Neural cell (in vitro differentiated cells): ENCODE measurements around the gene MFAP2. TPM values are rescaled to one million over a fixed set of nuclear protein-coding genes. Genes with fewer than 3 reads are reported as not detected.

Experiments
- H2AFZ ChIP-seq: fragments of 200-600, 300-800 bp; sonication (generic), shearing (Covaris generic); 2 replicates; pipeline ENCODE4 v1.6.0; 2014; ENCODE audit warnings: low read depth, mild to moderate bottlenecking, antibody characterized with exemption, low read length, moderate library complexity
- H3F3A ChIP-seq: fragments of 200-600 bp; shearing (Covaris generic); 2 replicates; pipeline ENCODE4 v1.6.1; 2016; ENCODE audit warnings: mild to moderate bottlenecking, moderate library complexity, mixed read lengths, antibody characterized with exemption, low read length; ENCODE audit not compliant: insufficient read depth, poor library complexity, severe bottlenecking
- H3K27ac ChIP-seq: fragments of 200-600, 300-800 bp; sonication (generic), shearing (Covaris generic); 2 replicates; pipeline ENCODE4 v1.5.1; 2014; ENCODE audit warnings: mild to moderate bottlenecking, low read length, moderate library complexity
- H3K27me3 ChIP-seq: fragments of 300-800, 200-600 bp; sonication (generic), shearing (Covaris generic); 2 replicates; pipeline ENCODE4 v1.6.0; 2014; ENCODE audit warnings: mild to moderate bottlenecking, low read depth, low read length, moderate library complexity; ENCODE audit not compliant: insufficient read depth
- H3K36me3 ChIP-seq: fragments of 300-800, 200-600 bp; sonication (generic), shearing (Covaris generic); 2 replicates; pipeline ENCODE4 v1.5.1; 2014; ENCODE audit warnings: mild to moderate bottlenecking, antibody characterized with exemption, low read length, moderate library complexity; ENCODE audit not compliant: insufficient read depth
- H3K4me2 ChIP-seq: fragments of 300-800, 200-600 bp; sonication (generic), shearing (Covaris generic); 2 replicates; pipeline ENCODE4 v1.6.0; 2014; ENCODE audit warnings: mild to moderate bottlenecking, low read length
- H3K4me3 ChIP-seq: fragments of 300-800, 200-600 bp; sonication (generic), shearing (Covaris generic); 2 replicates; pipeline ENCODE4 v1.5.1; 2014; ENCODE audit warnings: mild to moderate bottlenecking, low read length, moderate library complexity
- H3K79me2 ChIP-seq: fragments of 200-600 bp; shearing (Covaris generic); replicated peaks from 2 replicates; pipeline ENCODE4 v1.6.0; 2014; ENCODE audit warnings: mild to moderate bottlenecking, low read length, moderate library complexity; ENCODE audit not compliant: insufficient read depth
- H3K9ac ChIP-seq: fragments of 300-800, 200-600 bp; sonication (generic), shearing (Covaris generic); 2 replicates; pipeline ENCODE4 v1.6.1; 2016; ENCODE audit warnings: mild to moderate bottlenecking, low read length, mixed read lengths
- H3K9me2 ChIP-seq: fragments of 200-600 bp; shearing (Covaris generic); 2 replicates; pipeline ENCODE4 v1.6.1; 2016; ENCODE audit warnings: mild to moderate bottlenecking, low read length, mixed read lengths; ENCODE audit not compliant: insufficient read depth
- H3K9me3 ChIP-seq: fragments of 200-600, 300-800 bp; sonication (generic), shearing (Covaris generic); 2 replicates; pipeline ENCODE4 v1.6.1; 2016; ENCODE audit warnings: mild to moderate bottlenecking, mixed run types, low read length, moderate library complexity, mixed read lengths
- H4K20me1 ChIP-seq: fragments of 200-600 bp; shearing (Covaris generic); 2 replicates; pipeline ENCODE4 v1.6.1; 2016; ENCODE audit warnings: mild to moderate bottlenecking, mixed run types; ENCODE audit not compliant: insufficient read depth
- EP300 ChIP-seq: fragments of 450-650 bp; conservative IDR thresholded peaks from 2 replicates; pipeline ENCODE4 v1.6.1; 2014; ENCODE audit warnings: antibody characterized with exemption, mild to moderate bottlenecking, moderate library complexity; ENCODE audit not compliant: poor library complexity, severe bottlenecking
- EZH2 ChIP-seq: fragments of 200-600, 300-800 bp; shearing (Covaris generic), sonication (generic); IDR thresholded peaks from 2 replicates; pipeline ENCODE4 v1.6.1; 2014; ENCODE audit warnings: antibody characterized with exemption, low read length, borderline replicate concordance, mild to moderate bottlenecking; ENCODE audit not compliant: insufficient read depth, poor library complexity, severe bottlenecking
- MXI1 ChIP-seq: fragments of 450-650 bp; conservative IDR thresholded peaks from 2 replicates; pipeline ENCODE4 v1.6.1; 2014; ENCODE audit warnings: antibody characterized with exemption, mild to moderate bottlenecking; ENCODE audit not compliant: poor library complexity, severe bottlenecking
- POLR2AphosphoS5 ChIP-seq: IDR thresholded peaks from 2 replicates; pipeline ENCODE4 v1.6.1; 2012
- RAD21 ChIP-seq: fragments of 450-650 bp; conservative IDR thresholded peaks from 2 replicates; pipeline ENCODE4 v1.6.1; 2014; ENCODE audit warnings: antibody characterized with exemption, mild to moderate bottlenecking, moderate library complexity
- SMC3 ChIP-seq: fragments of 450-650 bp; conservative IDR thresholded peaks from 2 replicates; pipeline ENCODE4 v1.6.1; 2014; ENCODE audit warnings: antibody characterized with exemption, mild to moderate bottlenecking, moderate library complexity; ENCODE audit not compliant: poor library complexity
- TAF1 ChIP-seq: IDR thresholded peaks from 2 replicates; pipeline ENCODE4 v1.6.1; 2012; ENCODE audit warnings: low read depth
- polyA plus RNA-seq: library from polyadenylated mRNA; depleted of rRNA; stranded (reverse); fragments of >200 nt; gene quantifications from 2 replicates; pipeline ENCODE4 v1.2.3, GENCODE V29; 2014
- TF ChIP-seq, protein P1 (sequence below): fragments of 450-650 bp; IDR thresholded peaks from 2 replicates; pipeline ENCODE4 v1.5.1; 2014; ENCODE audit warnings: antibody characterized with exemption, mild to moderate bottlenecking, moderate library complexity; ENCODE audit not compliant: poor library complexity, severe bottlenecking
- TF ChIP-seq, protein P2 (sequence below): IDR thresholded peaks from 2 replicates; pipeline ENCODE4 v1.6.1; 2012; ENCODE audit warnings: borderline replicate concordance

MFAP2 gene
- polyA plus RNA-seq, 1 donor from 2014 or later = 68.4 TPM

DNA sequence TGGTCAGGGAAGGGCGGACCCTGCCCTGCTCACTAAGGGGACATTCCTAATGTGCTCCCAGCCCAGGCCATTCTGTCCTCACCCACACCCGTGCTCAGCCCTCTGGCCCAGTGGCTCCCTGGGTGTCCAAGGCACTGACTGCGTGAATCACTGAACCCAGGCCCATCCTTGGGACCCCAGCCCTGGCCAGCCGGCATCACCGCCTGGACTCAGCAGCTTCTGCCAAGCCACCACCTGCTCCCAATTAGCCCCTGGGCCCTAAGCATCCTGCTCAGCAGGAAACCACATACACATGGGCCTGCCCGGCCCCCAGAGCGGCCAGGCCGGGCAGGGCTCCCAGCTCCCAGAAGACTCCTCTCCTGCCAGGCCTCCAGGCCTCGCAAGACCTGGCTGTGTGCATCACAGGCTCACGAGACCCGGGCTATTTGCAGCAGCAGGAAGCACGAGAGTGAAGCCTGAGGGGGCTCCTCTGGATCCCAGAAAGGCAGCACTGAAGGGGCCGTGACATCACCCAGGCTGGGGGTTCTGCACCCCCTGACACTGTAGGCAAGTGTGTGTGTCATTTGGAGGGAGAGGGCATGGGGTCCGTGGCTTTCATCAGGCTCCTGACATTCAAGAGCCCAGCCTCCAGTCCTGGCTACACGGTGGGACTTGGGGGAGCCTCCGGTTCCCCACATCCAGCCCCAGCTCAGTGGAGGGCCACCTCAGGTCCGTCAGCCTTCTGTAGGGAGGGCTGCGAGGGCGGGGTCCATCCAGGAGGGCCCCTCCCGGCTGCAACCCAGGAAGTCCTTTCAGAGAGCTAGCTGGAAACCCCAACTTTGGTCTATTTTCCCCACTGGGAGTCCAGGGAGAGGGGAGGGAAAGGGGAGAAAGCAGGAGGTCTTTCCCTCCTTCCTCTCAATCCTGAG lies 1.6 kb downstream of the MFAP2 start:
- TF ChIP-seq, protein P1, sequence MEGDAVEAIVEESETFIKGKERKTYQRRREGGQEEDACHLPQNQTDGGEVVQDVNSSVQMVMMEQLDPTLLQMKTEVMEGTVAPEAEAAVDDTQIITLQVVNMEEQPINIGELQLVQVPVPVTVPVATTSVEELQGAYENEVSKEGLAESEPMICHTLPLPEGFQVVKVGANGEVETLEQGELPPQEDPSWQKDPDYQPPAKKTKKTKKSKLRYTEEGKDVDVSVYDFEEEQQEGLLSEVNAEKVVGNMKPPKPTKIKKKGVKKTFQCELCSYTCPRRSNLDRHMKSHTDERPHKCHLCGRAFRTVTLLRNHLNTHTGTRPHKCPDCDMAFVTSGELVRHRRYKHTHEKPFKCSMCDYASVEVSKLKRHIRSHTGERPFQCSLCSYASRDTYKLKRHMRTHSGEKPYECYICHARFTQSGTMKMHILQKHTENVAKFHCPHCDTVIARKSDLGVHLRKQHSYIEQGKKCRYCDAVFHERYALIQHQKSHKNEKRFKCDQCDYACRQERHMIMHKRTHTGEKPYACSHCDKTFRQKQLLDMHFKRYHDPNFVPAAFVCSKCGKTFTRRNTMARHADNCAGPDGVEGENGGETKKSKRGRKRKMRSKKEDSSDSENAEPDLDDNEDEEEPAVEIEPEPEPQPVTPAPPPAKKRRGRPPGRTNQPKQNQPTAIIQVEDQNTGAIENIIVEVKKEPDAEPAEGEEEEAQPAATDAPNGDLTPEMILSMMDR = no peak
- TF ChIP-seq EZH2 (no peak), TAF1 (no peak)
- H3K9ac ChIP-seq = peak overlapping the region; percentile 70
- no peak overlapping the region for H3K27ac ChIP-seq
- H3K27me3 ChIP-seq = peaks cover 4% of the 10 kb centered on the region
- H3K36me3 ChIP-seq = no peaks in the 10 kb centered on the region
- no peaks in the 10 kb centered on the region for H3K9me3 ChIP-seq
- peak overlapping the region; percentile 74 for H3K4me3 ChIP-seq
- no peaks in the 10 kb centered on the region for H3K9me2 ChIP-seq
- H2AFZ ChIP-seq = no peak overlapping the region
- peaks cover 4% of the 10 kb centered on the region for H3K79me2 ChIP-seq
- no peaks in the 10 kb centered on the region for H3F3A ChIP-seq
- peak overlapping the region; percentile 24 for H3K4me2 ChIP-seq
- H4K20me1 ChIP-seq = no peaks in the 10 kb centered on the region

DNA sequence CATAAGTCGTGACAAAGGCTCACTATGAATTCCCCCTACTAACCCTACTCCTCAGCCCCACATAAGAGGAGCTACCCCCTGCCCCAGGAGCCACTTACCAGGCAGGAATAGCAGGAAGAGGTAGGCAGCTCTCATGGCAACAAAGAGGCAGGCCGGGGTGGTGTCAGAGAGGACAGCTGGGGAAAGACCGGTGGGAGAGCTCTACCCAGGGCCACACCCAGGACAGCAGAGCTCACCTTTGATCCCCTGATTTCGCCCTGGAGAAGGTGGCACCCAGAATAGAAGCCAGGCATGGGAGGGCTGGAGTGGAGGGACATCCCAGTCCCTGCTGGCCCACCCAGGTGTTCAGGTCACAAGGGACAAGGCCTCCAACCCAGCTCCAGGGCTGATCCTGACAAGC lies 2.3 kb downstream of the MFAP2 start:
- Histone ChIP-seq H3K4me2 (no peak overlapping the region), H3F3A (no peaks in the 10 kb centered on the region), H3K9me2 (no peaks in the 10 kb centered on the region), H3K27me3 (peaks cover 4% of the 10 kb centered on the region), H3K9me3 (no peaks in the 10 kb centered on the region), H3K4me3 (peak overlapping the region; percentile 74), H3K79me2 (peaks cover 4% of the 10 kb centered on the region), H2AFZ (no peak overlapping the region), H4K20me1 (no peaks in the 10 kb centered on the region), H3K27ac (no peak overlapping the region), H3K9ac (no peak overlapping the region), H3K36me3 (no peaks in the 10 kb centered on the region)
- TF ChIP-seq, protein P2, sequence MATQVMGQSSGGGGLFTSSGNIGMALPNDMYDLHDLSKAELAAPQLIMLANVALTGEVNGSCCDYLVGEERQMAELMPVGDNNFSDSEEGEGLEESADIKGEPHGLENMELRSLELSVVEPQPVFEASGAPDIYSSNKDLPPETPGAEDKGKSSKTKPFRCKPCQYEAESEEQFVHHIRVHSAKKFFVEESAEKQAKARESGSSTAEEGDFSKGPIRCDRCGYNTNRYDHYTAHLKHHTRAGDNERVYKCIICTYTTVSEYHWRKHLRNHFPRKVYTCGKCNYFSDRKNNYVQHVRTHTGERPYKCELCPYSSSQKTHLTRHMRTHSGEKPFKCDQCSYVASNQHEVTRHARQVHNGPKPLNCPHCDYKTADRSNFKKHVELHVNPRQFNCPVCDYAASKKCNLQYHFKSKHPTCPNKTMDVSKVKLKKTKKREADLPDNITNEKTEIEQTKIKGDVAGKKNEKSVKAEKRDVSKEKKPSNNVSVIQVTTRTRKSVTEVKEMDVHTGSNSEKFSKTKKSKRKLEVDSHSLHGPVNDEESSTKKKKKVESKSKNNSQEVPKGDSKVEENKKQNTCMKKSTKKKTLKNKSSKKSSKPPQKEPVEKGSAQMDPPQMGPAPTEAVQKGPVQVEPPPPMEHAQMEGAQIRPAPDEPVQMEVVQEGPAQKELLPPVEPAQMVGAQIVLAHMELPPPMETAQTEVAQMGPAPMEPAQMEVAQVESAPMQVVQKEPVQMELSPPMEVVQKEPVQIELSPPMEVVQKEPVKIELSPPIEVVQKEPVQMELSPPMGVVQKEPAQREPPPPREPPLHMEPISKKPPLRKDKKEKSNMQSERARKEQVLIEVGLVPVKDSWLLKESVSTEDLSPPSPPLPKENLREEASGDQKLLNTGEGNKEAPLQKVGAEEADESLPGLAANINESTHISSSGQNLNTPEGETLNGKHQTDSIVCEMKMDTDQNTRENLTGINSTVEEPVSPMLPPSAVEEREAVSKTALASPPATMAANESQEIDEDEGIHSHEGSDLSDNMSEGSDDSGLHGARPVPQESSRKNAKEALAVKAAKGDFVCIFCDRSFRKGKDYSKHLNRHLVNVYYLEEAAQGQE = no peak
- TF ChIP-seq MXI1 = no peak
- no peak for TF ChIP-seq EZH2

DNA sequence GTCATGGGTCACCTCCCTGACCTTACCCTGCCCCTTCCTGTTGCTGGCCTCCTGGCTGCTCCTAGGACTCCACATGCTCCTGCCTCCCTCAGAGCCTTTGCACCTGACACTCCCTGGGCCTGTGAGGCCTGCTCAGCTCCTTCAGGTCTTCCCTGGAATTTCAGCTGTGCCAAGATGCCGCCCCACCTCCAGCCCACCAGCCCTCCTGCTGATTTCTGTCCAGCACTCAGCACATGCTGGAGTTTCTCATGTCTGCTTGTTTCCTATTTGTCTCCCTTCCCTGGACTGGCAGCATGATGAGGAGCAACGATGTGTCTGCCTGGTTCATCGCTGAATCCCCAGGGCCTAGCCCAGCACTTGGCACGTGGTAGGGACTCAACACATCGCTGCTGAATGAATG lies 3.0 kb downstream of the MFAP2 start:
- H3K4me3 ChIP-seq = no peak overlapping the region
- no peaks in the 10 kb centered on the region for H3K9me2 ChIP-seq
- H3K4me2 ChIP-seq = no peak overlapping the region
- peaks cover 4% of the 10 kb centered on the region for H3K79me2 ChIP-seq
- TF ChIP-seq POLR2AphosphoS5 (no peak), EZH2 (no peak), EP300 (no peak), TAF1 (no peak), RAD21 (no peak), MXI1 (no peak), SMC3 (no peak)
- TF ChIP-seq, protein P1 = no peak
- TF ChIP-seq, protein P2 = no peak
- H3K9me3 ChIP-seq = no peaks in the 10 kb centered on the region
- no peak overlapping the region for H2AFZ ChIP-seq
- no peaks in the 10 kb centered on the region for H3K36me3 ChIP-seq
- H3K9ac ChIP-seq = no peak overlapping the region
- H3K27me3 ChIP-seq = peaks cover 4% of the 10 kb centered on the region
- H3F3A ChIP-seq = no peaks in the 10 kb centered on the region
- no peaks in the 10 kb centered on the region for H4K20me1 ChIP-seq
- H3K27ac ChIP-seq = no peak overlapping the region
